KMS-11 (cell line): ENCODE results near the gene ARHGDIB.

Experiments used
- H2AFZ ChIP-seq: fragments of 200-600 bp; sonication (generic); 2 replicates; pipeline ENCODE4 v1.6.1; 2016; ENCODE audit warnings: antibody characterized with exemption, mixed run types, low read depth
- H3K27ac ChIP-seq: fragments of 200-600 bp; sonication (generic); 2 replicates; pipeline ENCODE4 v1.6.1; 2016; ENCODE audit warnings: mild to moderate bottlenecking, mixed run types
- H3K27me3 ChIP-seq: fragments of 200-600 bp; sonication (generic); 2 replicates; pipeline ENCODE4 v1.6.1; 2017; ENCODE audit warnings: mild to moderate bottlenecking, low read depth, mixed run types, moderate library complexity; ENCODE audit not compliant: insufficient read depth
- H3K36me3 ChIP-seq: fragments of 200-600 bp; sonication (generic); 2 replicates; pipeline ENCODE4 v1.6.1; 2017; ENCODE audit warnings: mild to moderate bottlenecking, mixed run types; ENCODE audit not compliant: insufficient read depth
- H3K4me1 ChIP-seq: fragments of 200-600 bp; sonication (generic); 2 replicates; pipeline ENCODE4 v1.6.1; 2016; ENCODE audit warnings: mild to moderate bottlenecking, low read depth, mixed run types; ENCODE audit not compliant: poor library complexity, severe bottlenecking
- H3K4me2 ChIP-seq: fragments of 200-600 bp; sonication (generic); 2 replicates; pipeline ENCODE4 v1.7.0; 2016; ENCODE audit warnings: mild to moderate bottlenecking, mixed run types
- H3K4me3 ChIP-seq: fragments of 200-600 bp; sonication (generic); IDR thresholded peaks from 2 replicates; pipeline ENCODE4 v1.6.1; 2017; ENCODE audit warnings: low read depth, low read length, mixed read lengths; ENCODE audit not compliant: insufficient read depth
- H3K79me2 ChIP-seq: fragments of 200-600 bp; sonication (generic); 2 replicates; pipeline ENCODE4 v1.6.1; 2016; ENCODE audit warnings: low read depth, mixed run types; ENCODE audit not compliant: insufficient read depth
- H3K9ac ChIP-seq: fragments of 200-600 bp; sonication (generic); 2 replicates; pipeline ENCODE4 v1.6.1; 2016; ENCODE audit warnings: mild to moderate bottlenecking, mixed run types
- H4K20me1 ChIP-seq: fragments of 200-600 bp; sonication (generic); 2 replicates; pipeline ENCODE4 v1.6.1; 2016; ENCODE audit warnings: mild to moderate bottlenecking, mixed run types; ENCODE audit not compliant: insufficient read depth
- TF ChIP-seq, protein P1 (sequence below): fragments of 200-600 bp; sonication (generic); conservative IDR thresholded peaks from 2 replicates; pipeline ENCODE4 v1.6.1; 2017; ENCODE audit warnings: low read depth, mild to moderate bottlenecking, antibody characterized with exemption, low read length, moderate library complexity, mixed read lengths

The ARHGDIB gene

DNA sequence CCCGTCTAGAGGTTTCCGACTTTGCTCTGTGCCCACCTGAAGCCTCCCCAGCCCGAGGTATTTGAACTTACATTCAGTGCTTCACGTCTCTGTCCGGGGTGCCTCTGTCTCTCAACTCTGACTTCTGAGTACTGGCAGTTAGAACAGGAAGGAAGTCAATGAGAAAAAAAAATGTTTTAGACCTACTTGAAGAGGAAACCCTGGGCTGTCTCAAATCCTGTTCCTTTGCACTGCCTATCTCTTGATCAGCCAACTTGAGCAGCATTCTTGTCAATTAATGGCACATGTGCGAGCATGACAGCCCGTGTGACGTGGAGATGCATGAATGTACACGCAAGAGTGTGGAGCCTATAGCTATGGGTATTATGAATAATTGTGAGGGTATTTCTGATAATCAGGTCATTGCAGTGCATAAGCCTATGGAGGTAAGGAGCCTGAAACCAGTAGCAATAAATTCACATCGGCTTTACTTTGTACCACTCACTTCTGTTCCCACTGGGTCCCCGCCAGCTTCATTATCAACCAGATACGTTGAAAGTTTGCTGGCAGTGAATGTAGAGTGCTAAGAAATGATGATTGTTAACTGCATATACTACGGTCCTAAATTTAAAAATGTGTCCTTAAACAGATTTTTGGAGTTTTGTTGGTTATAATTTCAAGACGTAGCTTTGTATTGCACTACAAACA is at the start of gene ARHGDIB:
Gene ARHGDIB (minus strand): TSS at position 136 of the 687 bp plus-strand sequence. CDS start 10,889 bp downstream, outside the sequence.
- Histone ChIP-seq H3K79me2 (no peaks in the 10 kb centered on the region), H3K4me2 (peak within 1 kb of the TSS; percentile 17; the same call in 1 of the 2 replicates), H3K4me1 (no peaks in the 10 kb centered on the region), H3K36me3 (no peaks in the 10 kb centered on the region), H3K4me3 (no peak within 1 kb of the TSS), H4K20me1 (no peaks in the 10 kb centered on the region), H3K27ac (peak within 1 kb of the TSS; percentile 68), H3K27me3 (no peaks in the 10 kb centered on the region), H3K9ac (peak within 1 kb of the TSS; percentile 41; the same call in 1 of the 2 replicates), H2AFZ (peak within 1 kb of the TSS; percentile 39)
- TF ChIP-seq, protein P1, sequence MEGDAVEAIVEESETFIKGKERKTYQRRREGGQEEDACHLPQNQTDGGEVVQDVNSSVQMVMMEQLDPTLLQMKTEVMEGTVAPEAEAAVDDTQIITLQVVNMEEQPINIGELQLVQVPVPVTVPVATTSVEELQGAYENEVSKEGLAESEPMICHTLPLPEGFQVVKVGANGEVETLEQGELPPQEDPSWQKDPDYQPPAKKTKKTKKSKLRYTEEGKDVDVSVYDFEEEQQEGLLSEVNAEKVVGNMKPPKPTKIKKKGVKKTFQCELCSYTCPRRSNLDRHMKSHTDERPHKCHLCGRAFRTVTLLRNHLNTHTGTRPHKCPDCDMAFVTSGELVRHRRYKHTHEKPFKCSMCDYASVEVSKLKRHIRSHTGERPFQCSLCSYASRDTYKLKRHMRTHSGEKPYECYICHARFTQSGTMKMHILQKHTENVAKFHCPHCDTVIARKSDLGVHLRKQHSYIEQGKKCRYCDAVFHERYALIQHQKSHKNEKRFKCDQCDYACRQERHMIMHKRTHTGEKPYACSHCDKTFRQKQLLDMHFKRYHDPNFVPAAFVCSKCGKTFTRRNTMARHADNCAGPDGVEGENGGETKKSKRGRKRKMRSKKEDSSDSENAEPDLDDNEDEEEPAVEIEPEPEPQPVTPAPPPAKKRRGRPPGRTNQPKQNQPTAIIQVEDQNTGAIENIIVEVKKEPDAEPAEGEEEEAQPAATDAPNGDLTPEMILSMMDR = no peak

DNA sequence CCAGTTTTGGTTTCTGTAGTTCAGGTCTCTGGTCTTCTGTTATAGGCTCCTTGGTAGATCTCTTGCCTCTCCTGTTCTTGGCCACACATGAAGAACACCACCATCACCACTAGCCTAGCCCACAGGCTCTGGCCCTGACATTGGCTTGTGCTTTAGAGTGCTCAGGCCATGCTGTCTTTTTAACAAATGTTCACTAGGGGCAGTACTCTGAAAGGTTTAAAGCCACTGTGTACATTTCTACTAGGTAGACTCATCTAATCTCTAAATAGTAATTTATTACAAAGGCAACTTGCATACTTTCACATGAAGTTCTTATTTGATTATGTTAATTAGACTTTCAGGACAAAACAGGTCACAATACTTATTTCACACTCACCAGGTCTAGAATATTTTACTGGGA is 49.8 kb upstream of the ARHGDIB start:
- Histone ChIP-seq H3K4me1 (peaks cover 13% of the 10 kb centered on the region), H4K20me1 (no peaks in the 10 kb centered on the region), H3K27me3 (no peaks in the 10 kb centered on the region), H3K4me3 (no peak overlapping the region), H2AFZ (no peak overlapping the region), H3K36me3 (no peaks in the 10 kb centered on the region), H3K4me2 (no peak overlapping the region), H3K27ac (no peak overlapping the region), H3K79me2 (no peaks in the 10 kb centered on the region), H3K9ac (no peak overlapping the region)
- TF ChIP-seq, protein P1 = no peak

DNA sequence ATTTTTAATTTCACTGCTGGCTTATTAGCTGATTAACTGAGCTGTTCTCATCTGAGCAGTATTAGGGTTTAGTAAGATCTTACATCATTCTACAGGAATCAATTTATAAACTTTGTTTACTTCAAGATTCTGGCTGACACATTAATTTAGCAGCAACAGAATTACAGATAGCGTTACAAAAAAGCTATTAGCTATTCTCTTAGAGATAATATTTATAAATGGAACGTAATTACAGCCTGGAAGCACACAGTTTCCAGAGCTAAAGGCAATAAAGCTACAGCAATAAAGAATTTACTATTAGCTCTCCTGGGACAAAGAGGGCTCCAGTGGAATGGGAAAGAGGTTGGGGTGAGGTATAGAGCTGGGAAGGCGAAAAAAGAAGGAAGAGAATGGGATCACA is 46.1 kb upstream of the ARHGDIB start:
- no peak overlapping the region for H3K4me2 ChIP-seq
- H3K27ac ChIP-seq = no peak overlapping the region
- H3K79me2 ChIP-seq = no peaks in the 10 kb centered on the region
- H3K27me3 ChIP-seq = no peaks in the 10 kb centered on the region
- no peak overlapping the region for H3K9ac ChIP-seq
- no peak overlapping the region for H2AFZ ChIP-seq
- no peaks in the 10 kb centered on the region for H3K4me1 ChIP-seq
- H3K36me3 ChIP-seq = no peaks in the 10 kb centered on the region
- TF ChIP-seq, protein P1 = no peak
- H3K4me3 ChIP-seq = no peak overlapping the region
- no peaks in the 10 kb centered on the region for H4K20me1 ChIP-seq

DNA sequence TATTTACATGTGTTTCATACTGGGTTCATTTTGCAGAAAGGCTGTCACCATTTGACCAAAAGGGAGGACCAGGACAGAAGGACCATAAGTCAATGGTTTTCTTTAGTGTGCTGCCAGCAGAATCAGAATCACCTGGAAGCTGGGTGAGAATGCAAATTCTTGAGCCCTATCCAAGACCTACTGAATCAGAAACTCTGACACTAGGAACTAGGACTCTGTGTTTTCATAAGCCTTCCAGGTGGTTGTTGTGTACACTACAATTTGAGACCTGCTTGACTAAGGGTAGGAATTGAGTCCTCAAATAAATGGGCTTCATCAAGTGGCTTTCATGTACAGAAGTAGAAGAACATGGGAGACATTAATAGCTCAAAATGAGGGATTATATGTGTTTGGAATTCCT is 43.7 kb upstream of the ARHGDIB start:
- H3K4me3 ChIP-seq = no peak overlapping the region
- no peaks in the 10 kb centered on the region for H3K36me3 ChIP-seq
- no peaks in the 10 kb centered on the region for H3K27me3 ChIP-seq
- no peak overlapping the region for H3K9ac ChIP-seq
- no peaks in the 10 kb centered on the region for H4K20me1 ChIP-seq
- H3K4me1 ChIP-seq = no peaks in the 10 kb centered on the region
- H2AFZ ChIP-seq = no peak overlapping the region
- H3K4me2 ChIP-seq = no peak overlapping the region
- TF ChIP-seq, protein P1 = no peak
- no peak overlapping the region for H3K27ac ChIP-seq
- H3K79me2 ChIP-seq = no peaks in the 10 kb centered on the region
